OCI-LY3 (cell line): ENCODE data around the gene TPM1.

Experiments
- H2AFZ ChIP-seq: fragments of 200-600, 300-600 bp; shearing (Covaris generic); 2 replicates; pipeline ENCODE4 v1.6.0; 2014; ENCODE audit warnings: antibody characterized with exemption, low read depth, low read length
- H3K27ac ChIP-seq: fragments of 200-600, 300-600 bp; sonication (generic); 2 replicates; pipeline ENCODE4 v1.5.1; 2014; ENCODE audit warnings: mild to moderate bottlenecking, low read length, moderate library complexity, mixed read lengths
- H3K27me3 ChIP-seq: fragments of 200-600, 300-600 bp; sonication (generic); 2 replicates; pipeline ENCODE4 v1.6.1; 2014; ENCODE audit warnings: low read depth, low read length, mixed read lengths
- H3K36me3 ChIP-seq: fragments of 200-600, 300-600 bp; sonication (generic); replicated peaks from 2 replicates; pipeline ENCODE3; 2014; ENCODE audit warnings: low read depth, low read length, mixed read lengths
- H3K4me1 ChIP-seq: fragments of 300-600, 200-600 bp; sonication (generic); 2 replicates; pipeline ENCODE4 v1.6.1; 2014; ENCODE audit warnings: low read length, mixed read lengths
- H3K4me2 ChIP-seq: fragments of 200-600, 300-600 bp; sonication (generic); 2 replicates; pipeline ENCODE4 v1.6.1; 2014; ENCODE audit warnings: low read length, mixed read lengths
- H3K4me3 ChIP-seq: fragments of 300-600, 200-600 bp; sonication (generic); 2 replicates; pipeline ENCODE4 v1.5.1; 2014; ENCODE audit warnings: antibody characterized with exemption, mild to moderate bottlenecking, low read length, moderate library complexity
- H3K79me2 ChIP-seq: fragments of 300-600, 200-600 bp; shearing (Covaris generic); 2 replicates; pipeline ENCODE4 v1.6.1; 2014; ENCODE audit warnings: mild to moderate bottlenecking, low read length, mixed read lengths
- H3K9ac ChIP-seq: fragments of 300-600, 200-600 bp; shearing (Covaris generic); 2 replicates; pipeline ENCODE4 v1.6.0; 2014; ENCODE audit warnings: mild to moderate bottlenecking, low read length, moderate library complexity
- H3K9me3 ChIP-seq: fragments of 200-600, 300-600 bp; shearing (Covaris generic); 2 replicates; pipeline ENCODE4 v1.6.1; 2014; ENCODE audit warnings: low read length, mixed read lengths; ENCODE audit not compliant: insufficient read depth
- H4K20me1 ChIP-seq: fragments of 200-600, 300-600 bp; sonication (generic); 2 replicates; pipeline ENCODE4 v1.6.1; 2016; ENCODE audit warnings: low read length, mixed read lengths; ENCODE audit not compliant: insufficient read depth
- CTCF ChIP-seq: fragments of 200-600, 300-600 bp; sonication (generic); IDR thresholded peaks from 2 replicates; pipeline ENCODE4 v1.5.1; 2014; ENCODE audit warnings: antibody characterized with exemption, low read length, low read depth
- EZH2phosphoT487 ChIP-seq: fragments of 200-600 bp; shearing (Covaris generic); IDR thresholded peaks from 2 replicates; pipeline ENCODE4 v1.6.1; 2018; ENCODE audit warnings: antibody characterized with exemption, mixed run types, low read depth

Gene TPM1

GRCh38 chr15:63040954-63041353 lies 1.6 kb upstream of the TPM1 start:
- Histone ChIP-seq H3K4me1 (no peaks in the 10 kb centered on the region), H3K4me2 (no peak overlapping the region), H3K9me3 (no peaks in the 10 kb centered on the region), H3K79me2 (no peaks in the 10 kb centered on the region), H3K9ac (no peak overlapping the region), H3K4me3 (no peak overlapping the region), H3K27me3 (peaks cover 19% of the 10 kb centered on the region), H2AFZ (no peak overlapping the region), H4K20me1 (no peaks in the 10 kb centered on the region), H3K36me3 (no peaks in the 10 kb centered on the region), H3K27ac (no peak overlapping the region)
- TF ChIP-seq CTCF (no peak), EZH2phosphoT487 (no peak)

GRCh38 chr15:63041402-63041973 lies 1.1 kb upstream of the TPM1 start:
- H2AFZ ChIP-seq: no peak overlapping the region
- no peak overlapping the region for H3K9ac ChIP-seq
- H3K4me1 ChIP-seq: no peaks in the 10 kb centered on the region
- no peak overlapping the region for H3K4me3 ChIP-seq
- no peaks in the 10 kb centered on the region for H3K9me3 ChIP-seq
- H3K36me3 ChIP-seq: no peaks in the 10 kb centered on the region
- peaks cover 24% of the 10 kb centered on the region for H3K27me3 ChIP-seq
- TF ChIP-seq EZH2phosphoT487 (no peak), CTCF (no peak)
- no peak overlapping the region for H3K4me2 ChIP-seq
- no peak overlapping the region for H3K27ac ChIP-seq
- no peaks in the 10 kb centered on the region for H3K79me2 ChIP-seq
- no peaks in the 10 kb centered on the region for H4K20me1 ChIP-seq

GRCh38 chr15:63042877-63043334 lies 359 bp downstream of the TPM1 start:
- H3K4me2 ChIP-seq: no peak overlapping the region
- H3K79me2 ChIP-seq: no peaks in the 10 kb centered on the region
- H4K20me1 ChIP-seq: no peaks in the 10 kb centered on the region
- H3K9me3 ChIP-seq: no peaks in the 10 kb centered on the region
- peaks cover 6% of the 10 kb centered on the region for H3K4me1 ChIP-seq
- H3K27me3 ChIP-seq: peaks cover 37% of the 10 kb centered on the region
- no peak overlapping the region for H3K27ac ChIP-seq
- TF ChIP-seq EZH2phosphoT487 (no peak), CTCF (no peak)
- H3K36me3 ChIP-seq: no peaks in the 10 kb centered on the region
- H2AFZ ChIP-seq: no peak overlapping the region
- H3K4me3 ChIP-seq: no peak overlapping the region
- no peak overlapping the region for H3K9ac ChIP-seq

- H3K4me3 ChIP-seq: no peak overlapping the region
- no peak overlapping the region for H3K9ac ChIP-seq
- H3K36me3 ChIP-seq: no peaks in the 10 kb centered on the region
- H2AFZ ChIP-seq: no peak overlapping the region
- H3K27ac ChIP-seq: no peak overlapping the region
- H4K20me1 ChIP-seq: no peaks in the 10 kb centered on the region
- H3K4me2 ChIP-seq: no peak overlapping the region
- peaks cover 37% of the 10 kb centered on the region for H3K27me3 ChIP-seq
- no peaks in the 10 kb centered on the region for H3K9me3 ChIP-seq
- peaks cover 6% of the 10 kb centered on the region for H3K4me1 ChIP-seq
- H3K79me2 ChIP-seq: no peaks in the 10 kb centered on the region
- TF ChIP-seq EZH2phosphoT487: no peak
- TF ChIP-seq CTCF: no peak
These were observed 959 bp downstream of the TPM1 start for GRCh38 chr15:63043335-63044076.
